GM21528 (cell line): ENCODE results near the gene ARG1.

Source experiments
- ATAC-seq: cut with Tn5 transposase; IDR thresholded peaks from one replicate; pipeline ENCODE4 v1.9.1; 2021; ENCODE audit warnings: mild to moderate bottlenecking, moderate library complexity; ENCODE audit not compliant: unreplicated experiment, low FRiP score

Gene ARG1

GRCh38 chr6:131575834-131576478 lies 2.9 kb downstream of the ARG1 start:
- ATAC-seq, result no peak

GRCh38 chr6:131581523-131581922 lies 8.5 kb downstream of the ARG1 start:
- ATAC-seq, result no peak

GRCh38 chr6:131586543-131586942 lies 13.5 kb downstream of the ARG1 start:
- no peak for ATAC-seq

GRCh38 chr6:131587909-131588308 lies 14.9 kb downstream of the ARG1 start:
- no peak for ATAC-seq

- no peak for ATAC-seq
These were observed 15.6 kb downstream of the ARG1 start for GRCh38 chr6:131588643-131589042.

- ATAC-seq, result no peak
These were observed 19.9 kb downstream of the ARG1 start for GRCh38 chr6:131592935-131593334.

GRCh38 chr6:131594074-131594473 lies 21.0 kb downstream of the ARG1 start:
- no peak for ATAC-seq

GRCh38 chr6:131597446-131597845 lies 24.4 kb downstream of the ARG1 start:
- no peak for ATAC-seq

- no peak for ATAC-seq
These were observed 27.7 kb downstream of the ARG1 start for GRCh38 chr6:131600716-131601115.

GRCh38 chr6:131602781-131603312 lies 29.8 kb downstream of the ARG1 start:
- ATAC-seq, result no peak

- ATAC-seq, result no peak
These were observed 40.4 kb downstream of the ARG1 start for GRCh38 chr6:131613296-131613925.

- no peak for ATAC-seq
These were observed 42.2 kb downstream of the ARG1 start for GRCh38 chr6:131615275-131615674.

- ATAC-seq, result peak; percentile 98
These were observed 55.0 kb downstream of the ARG1 start, which contains the start of gene MED23 for GRCh38 chr6:131627724-131628682. MED23 (minus strand) TSS chr6:131628242; CDS start chr6:131628049, 193 bp downstream.

GRCh38 chr6:131628726-131629125 lies 55.7 kb downstream of the ARG1 start:
- no peak for ATAC-seq

GRCh38 chr6:131629651-131630050 lies 56.6 kb downstream of the ARG1 start:
- no peak for ATAC-seq

- ATAC-seq, result no peak
These were observed 58.7 kb downstream of the ARG1 start for GRCh38 chr6:131631625-131632289.
